Ovary (tissue), 9 donors: Measurements from ENCODE around the gene TRPM3. TPM values are rescaled to one million over a fixed set of nuclear protein-coding genes. Genes with fewer than 3 reads are reported as not detected.

Experiments
- DNase-seq, 5 donors: peaks; one replicate each; pipeline ENCODE4 v3.0.0-alpha.2; 2019 to 2020
- H3K27ac ChIP-seq, 2 donors: fragments of 200-600 bp; one replicate each; pipeline versions ENCODE4 v1.5.1 to v1.8.0; 2019 to 2022
- H3K27me3 ChIP-seq: fragments of 200-600 bp; one replicate; pipeline ENCODE4 v1.8.0; 2022
- H3K36me3 ChIP-seq: fragments of 200-600 bp; sonication (generic); one replicate; pipeline ENCODE4 v1.5.1; 2019
- H3K4me1 ChIP-seq: one replicate; pipeline ENCODE4 v1.8.1; 2013; ENCODE audit warnings: mild to moderate bottlenecking, moderate library complexity; ENCODE audit not compliant: insufficient read depth
- H3K4me3 ChIP-seq: fragments of 200-600 bp; sonication (generic); one replicate; pipeline ENCODE4 v1.5.1; 2017
- H3K9me3 ChIP-seq, 2 donors: fragments of 200-600 bp in 1 of 2; sonication (generic) in 1 of 2; one replicate each; pipeline versions ENCODE4 v1.5.1 to v1.8.1; 2013 to 2019; ENCODE audit warnings: mild to moderate bottlenecking in 1 of 2, moderate library complexity in 1 of 2
- EP300 ChIP-seq: sonication (generic); formaldehyde crosslinking; IDR thresholded peaks from one replicate; pipeline ENCODE4 v1.6.1; 2017; ENCODE audit warnings: antibody characterized with exemption
- POLR2A ChIP-seq: fragments of 450-650 bp; IDR thresholded peaks from one replicate; pipeline ENCODE4 v1.6.1; 2017; ENCODE audit warnings: antibody characterized with exemption, mild to moderate bottlenecking, moderate library complexity
- WGBS, 3 donors: extraction: QIAGEN DNeasy Blood & Tissue Kit in 1 of 3; methylation state at CpG; one replicate each; pipeline versions ENCODE4 v1.1.5 to v1.1.7; 2013 to 2017; 5-methylcytosine and 5-hydroxymethylcytosine counted together
- intact Hi-C, 4 donors: fragments of 100-400 bp; cut with DNase I; formaldehyde crosslinking; loops; one replicate each; pipeline versions ENCODE4 v1.11.0 to v1.15.1; 2022 to 2023
- polyA plus RNA-seq, 2 donors: library from polyadenylated mRNA; stranded (reverse); fragments of 200-250 nt in 1 of 2; fragments of 350-450 nt in 1 of 2; fragmentation: Illumina TruSeq in 1 of 2; extraction: RNeasy Lipid Tissue Mini Kit (QIAGEN cat#74804) in 1 of 2; gene quantifications; one replicate each; pipeline ENCODE4 v1.2.3, GENCODE V29; 2013 to 2014
- total RNA-seq, 7 donors: library from RNA; depleted of rRNA in 2 of 7; stranded (reverse); fragments of >200 nt in 2 of 7; fragmentation: NEBNext Ultra II Directional in 3 of 7; extraction: Animal tissue kit (Norgen Biotek cat#: 25700) in 3 of 7; gene quantifications; one replicate each; pipeline versions ENCODE4 v1.1.0 to v1.2.4, GENCODE V29; 2016 to 2023
- TF ChIP-seq, protein P1 (sequence below), 3 donors: fragments of 450-650 bp in 2 of 3; fragments of 200-600 bp in 1 of 3; IDR thresholded peaks; one replicate each; pipeline versions ENCODE4 v1.5.1 to v1.8.0; 2016 to 2022; ENCODE audit warnings: antibody characterized with exemption in 3 of 3, mild to moderate bottlenecking in 1 of 3
- donor health status: DM: no; HTN: no; CAD: no; lungs with moderate emphysema.
- donor health status: DM: no; HTN: no; CAD: no.
- donor health status: Bipolar disorder and iron deficiency.
- donor health status: DM: yes; HTN: yes; CAD: no.
- donor health status: DM: no; HTN: no; CAD: no.
- donor health status: DM: yes; HTN: yes; CAD: no.

The TRPM3 gene
- total and polyA plus RNA-seq, 9 donors, result 0.80 to 18.5 (median 4.6) TPM

- intact Hi-C loops, result loop anchor here in 3 of 4 donors (5.0 to 10.0 kb wide), 5 partner anchors 248 to 1558 kb away; no protein-coding TSS in a partner anchor
- Histone ChIP-seq H3K27ac (peak overlapping the region; percentile 74 to 85), H3K4me1 (peaks cover 11% of the 10 kb centered on the region), H3K36me3 (no peaks in the 10 kb centered on the region), H3K4me3 (no peak overlapping the region), H3K9me3 (no peaks in the 10 kb centered on the region), H3K27me3 (no peaks in the 10 kb centered on the region)
- peak; percentile 41 to 74 (median 53) for DNase-seq
- TF ChIP-seq EP300 (no peak), POLR2A (no peak)
- TF ChIP-seq, protein P1, sequence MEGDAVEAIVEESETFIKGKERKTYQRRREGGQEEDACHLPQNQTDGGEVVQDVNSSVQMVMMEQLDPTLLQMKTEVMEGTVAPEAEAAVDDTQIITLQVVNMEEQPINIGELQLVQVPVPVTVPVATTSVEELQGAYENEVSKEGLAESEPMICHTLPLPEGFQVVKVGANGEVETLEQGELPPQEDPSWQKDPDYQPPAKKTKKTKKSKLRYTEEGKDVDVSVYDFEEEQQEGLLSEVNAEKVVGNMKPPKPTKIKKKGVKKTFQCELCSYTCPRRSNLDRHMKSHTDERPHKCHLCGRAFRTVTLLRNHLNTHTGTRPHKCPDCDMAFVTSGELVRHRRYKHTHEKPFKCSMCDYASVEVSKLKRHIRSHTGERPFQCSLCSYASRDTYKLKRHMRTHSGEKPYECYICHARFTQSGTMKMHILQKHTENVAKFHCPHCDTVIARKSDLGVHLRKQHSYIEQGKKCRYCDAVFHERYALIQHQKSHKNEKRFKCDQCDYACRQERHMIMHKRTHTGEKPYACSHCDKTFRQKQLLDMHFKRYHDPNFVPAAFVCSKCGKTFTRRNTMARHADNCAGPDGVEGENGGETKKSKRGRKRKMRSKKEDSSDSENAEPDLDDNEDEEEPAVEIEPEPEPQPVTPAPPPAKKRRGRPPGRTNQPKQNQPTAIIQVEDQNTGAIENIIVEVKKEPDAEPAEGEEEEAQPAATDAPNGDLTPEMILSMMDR (IDR thresholded peaks at IDR 0.05), result peak; percentile 61 to 92 (median 78)
- WGBS, 3 donors, result 45 to 46% (median 46%) methylated on average over 5 of the region's 5 CpGs
Observed at GRCh38 chr9:70602321-70603019, 519.0 kb downstream of the TRPM3 start.

DNA sequence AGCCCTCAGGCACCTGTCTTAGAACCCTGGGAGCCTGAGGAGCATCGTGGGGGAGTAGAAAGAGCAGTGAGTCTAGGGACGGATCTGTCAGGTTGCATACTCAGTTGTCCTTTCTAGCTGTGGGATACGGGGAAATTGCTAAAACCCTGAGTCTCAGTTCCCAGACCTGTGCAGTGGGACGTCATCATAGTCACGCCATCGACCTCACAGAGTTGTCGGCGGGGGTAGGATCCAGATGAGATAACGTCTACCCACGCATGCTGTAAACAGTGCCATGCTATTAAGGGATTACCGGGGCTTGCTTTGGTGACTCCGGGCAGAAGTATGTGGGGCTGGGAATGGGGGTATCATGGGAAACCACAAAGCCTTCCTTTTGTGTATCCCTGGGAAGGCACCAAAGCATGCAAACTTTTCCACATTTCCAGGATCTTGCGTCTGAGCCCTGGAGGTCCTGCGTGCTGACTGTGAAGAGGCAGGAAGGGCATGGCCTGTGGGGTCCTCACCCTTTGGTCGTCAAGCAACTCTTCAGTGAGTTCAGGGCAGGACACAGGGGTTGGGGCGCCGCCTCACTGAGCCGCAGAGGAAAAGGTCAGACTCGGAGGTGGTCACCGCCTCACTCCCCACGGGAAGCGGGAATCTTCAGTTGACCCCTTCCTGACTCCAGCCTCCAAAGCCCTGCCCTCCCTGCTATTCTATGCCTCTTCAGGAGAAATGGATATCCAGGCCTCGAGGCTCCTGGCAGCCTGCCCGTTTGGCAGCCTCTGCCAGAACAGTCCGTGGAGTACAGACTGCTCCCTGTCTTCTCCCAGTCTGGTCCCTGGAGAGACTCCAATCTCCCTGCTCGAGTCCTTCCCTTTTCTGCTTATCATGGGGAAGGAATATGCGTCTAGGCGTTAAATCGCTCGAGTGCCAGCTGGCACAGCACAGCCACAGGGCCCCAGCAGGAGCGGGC is 520.1 kb downstream of the TRPM3 start:
- no peaks in the 10 kb centered on the region for H3K27me3 ChIP-seq
- no peaks in the 10 kb centered on the region for H3K36me3 ChIP-seq
- WGBS, 3 donors, result 4 to 7% (median 6%) methylated on average over 30 to 31 of the region's 31 CpGs
- peak; percentile 97 for TF ChIP-seq EP300
- TF ChIP-seq, protein P1 (IDR thresholded peaks at IDR 0.05), result no peak
- peaks cover 11% of the 10 kb centered on the region for H3K4me1 ChIP-seq
- intact Hi-C loops, result loop anchor here (1.0 to 10.0 kb wide), 10 partner anchors 116 to 1556 kb away; no protein-coding TSS in a partner anchor
- peak overlapping the region; percentile 74 to 85 for H3K27ac ChIP-seq
- no peak overlapping the region for H3K4me3 ChIP-seq
- peak; percentile 96 to 99 (median 97) for DNase-seq
- no peaks in the 10 kb centered on the region for H3K9me3 ChIP-seq

DNA sequence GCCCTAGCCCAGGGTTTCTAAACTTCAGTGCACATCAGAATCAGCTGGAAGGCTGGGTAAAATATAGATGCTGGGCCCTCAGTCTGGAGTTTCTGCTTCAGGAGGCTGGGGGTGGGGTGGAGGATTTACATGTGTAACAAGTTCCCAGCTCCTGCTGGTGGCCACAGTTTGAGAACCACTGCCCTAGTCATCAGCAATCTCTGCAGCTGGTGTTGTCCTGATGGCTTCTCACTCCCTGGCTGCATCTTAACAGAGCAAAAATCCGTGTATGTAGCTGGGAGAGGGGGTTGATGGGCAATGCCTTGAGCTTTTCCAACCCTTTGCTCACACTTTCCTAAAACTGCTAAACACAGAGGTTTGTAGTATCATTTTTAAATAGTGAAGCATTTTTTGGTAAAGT is 520.9 kb downstream of the TRPM3 start:
- peak; percentile 35 to 60 (median 47) for DNase-seq
- Histone ChIP-seq H3K27ac (peak overlapping the region; percentile 74 to 85), H3K4me3 (no peak overlapping the region), H3K27me3 (no peaks in the 10 kb centered on the region), H3K4me1 (peaks cover 11% of the 10 kb centered on the region), H3K9me3 (no peaks in the 10 kb centered on the region), H3K36me3 (no peaks in the 10 kb centered on the region)
- 5 to 17% (median 6%) methylated on average over 1 of the region's 1 CpG for WGBS, 3 donors
- intact Hi-C loops, result loop anchor here in 3 of 4 donors (2.0 to 10.0 kb wide), 9 partner anchors 116 to 1556 kb away; no protein-coding TSS in a partner anchor
- TF ChIP-seq EP300 (no peak), POLR2A (no peak)
- TF ChIP-seq, protein P1 (IDR thresholded peaks at IDR 0.05), result no peak

DNA sequence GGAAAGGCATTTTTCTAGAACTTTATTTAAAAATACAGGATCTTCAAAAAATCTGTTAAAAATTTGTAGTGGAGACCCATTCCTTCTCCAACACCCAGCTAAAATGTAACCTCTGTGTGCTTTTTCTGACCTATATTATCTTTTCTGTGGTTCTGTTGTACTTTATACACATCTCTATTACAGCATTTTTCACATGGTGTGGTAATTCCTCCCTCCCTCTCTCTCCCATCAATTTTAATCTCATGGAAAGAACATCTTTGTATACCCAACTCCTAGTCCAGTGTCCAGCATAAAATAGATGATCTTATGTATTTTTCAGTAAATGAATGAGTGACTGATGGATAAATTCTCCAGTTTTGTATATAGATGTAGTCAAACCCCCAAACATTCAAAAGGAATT is 523.5 kb downstream of the TRPM3 start:
- H3K27ac ChIP-seq, result no peak overlapping the region
- peaks cover 11% of the 10 kb centered on the region for H3K4me1 ChIP-seq
- H3K9me3 ChIP-seq, result no peaks in the 10 kb centered on the region
- intact Hi-C loops, result no loop called here
- H3K36me3 ChIP-seq, result no peaks in the 10 kb centered on the region
- no peak overlapping the region for H3K4me3 ChIP-seq
- TF ChIP-seq EP300, result no peak
- TF ChIP-seq POLR2A, result no peak
- TF ChIP-seq, protein P1 (IDR thresholded peaks at IDR 0.05), result no peak
- H3K27me3 ChIP-seq, result no peaks in the 10 kb centered on the region
- DNase-seq, result no peak
